SH-SY5Y (cell line): Measurements from ENCODE around the gene PLSCR2.

Experiments
- GATA2 ChIP-seq: IDR thresholded peaks from 2 replicates; pipeline ENCODE4 v1.6.1; 2011; ENCODE audit warnings: mild to moderate bottlenecking, low read depth, low read length
- GATA3 ChIP-seq: IDR thresholded peaks from 2 replicates; pipeline ENCODE4 v1.6.1; 2011; ENCODE audit warnings: low read depth, mild to moderate bottlenecking, low read length, moderate library complexity

GRCh38 chr3:146386936-146387335 is 82.4 kb downstream of the PLSCR2 start:
- TF ChIP-seq GATA2 (no peak), GATA3 (no peak)
